ENCODE measurements around the gene PAOX. TPM values are rescaled to one million over a fixed set of nuclear protein-coding genes. Genes with fewer than 3 reads are reported as not detected.
A peak's percentile ranks its signal among the peaks of the same experiment; 100 is the strongest.

The PAOX gene
- total and polyA plus RNA-seq, 4 experiments from 2014 or later = 7.6 to 10.3 (median 9.3) TPM

- CTCF ChIA-PET (ENCODE audit: partially characterized antibody) = interaction anchor here (1.1 kb wide), 1 partner anchor 21 kb away, joined by 3 read pairs; no protein-coding TSS in a partner anchor
- Mint-ChIP-seq H3K9me3 (no peaks in the 10 kb centered on the region), H3K27me3 (peaks cover 9 to 11% of the 10 kb centered on the region in 2 donors), H3K4me1 (peaks cover 0 to 3% (median under 1%) of the 10 kb centered on the region in 4 donors), H3K36me3 (no peaks in the 10 kb centered on the region), H3K4me3 (no peak overlapping the region), H3K27ac (peak overlapping the region in 1 of 7 donors; percentile 63)
- Histone ChIP-seq H3K27me3 (ENCODE audit: insufficient read depth, low read length) (peaks cover 4% of the 10 kb centered on the region), H3K36me3 (ENCODE audit: insufficient read depth, low read length) (no peaks in the 10 kb centered on the region), H3K27ac (ENCODE audit: low read depth, low read length) (no peak overlapping the region), H3K9me3 (ENCODE audit: control insufficient read depth in 1 of 2, low read length in 2 of 2) (no peaks in the 10 kb centered on the region), H3K4me3 (ENCODE audit: low read length in 2 of 2) (no peak overlapping the region), H3K4me1 (ENCODE audit: insufficient read depth, low read length) (no peaks in the 10 kb centered on the region)
- DNase-seq = peak in 1 of 5 donors; percentile 23
- intact Hi-C loops (cut with micrococcal nuclease) = no loop called here
- POLR2A ChIA-PET (ENCODE audit: partially characterized antibody) = no interaction called here
Measured at GRCh38 chr10:133350283-133350949, 28.6 kb upstream of the PAOX start.

GRCh38 chr10:133350950-133351329 lies 28.1 kb upstream of the PAOX start:
- POLR2A ChIA-PET (ENCODE audit: partially characterized antibody) = no interaction called here
- H3K27me3 Mint-ChIP-seq = peaks cover 4 to 6% of the 10 kb centered on the region in 2 donors
- peaks cover 0 to 3% (median under 1%) of the 10 kb centered on the region in 4 donors for H3K4me1 Mint-ChIP-seq
- peak in 1 of 5 donors; percentile 5 for DNase-seq
- H3K4me3 Mint-ChIP-seq = no peak overlapping the region
- H3K27ac ChIP-seq (ENCODE audit: low read depth, low read length) = no peak overlapping the region
- H3K4me1 ChIP-seq (ENCODE audit: insufficient read depth, low read length) = no peaks in the 10 kb centered on the region
- H3K27me3 ChIP-seq (ENCODE audit: insufficient read depth, low read length) = peaks cover 4% of the 10 kb centered on the region
- H3K9me3 ChIP-seq (ENCODE audit: control insufficient read depth in 1 of 2, low read length in 2 of 2) = no peaks in the 10 kb centered on the region
- intact Hi-C loops (cut with micrococcal nuclease) = no loop called here
- H3K9me3 Mint-ChIP-seq = no peaks in the 10 kb centered on the region
- no peaks in the 10 kb centered on the region for H3K36me3 Mint-ChIP-seq
- CTCF ChIA-PET (ENCODE audit: partially characterized antibody) = interaction anchor here (1.1 kb wide), 1 partner anchor 21 kb away, joined by 3 read pairs; no protein-coding TSS in a partner anchor
- H3K4me3 ChIP-seq (ENCODE audit: low read length in 2 of 2) = no peak overlapping the region
- H3K36me3 ChIP-seq (ENCODE audit: insufficient read depth, low read length) = no peaks in the 10 kb centered on the region
- H3K27ac Mint-ChIP-seq = no peak overlapping the region

- Histone ChIP-seq H3K4me3 (ENCODE audit: low read length in 2 of 2) (no peak overlapping the region), H3K27ac (ENCODE audit: low read depth, low read length) (no peak overlapping the region), H3K9me3 (ENCODE audit: control insufficient read depth in 1 of 2, low read length in 2 of 2) (no peaks in the 10 kb centered on the region), H3K27me3 (ENCODE audit: insufficient read depth, low read length) (peaks cover 4% of the 10 kb centered on the region), H3K36me3 (ENCODE audit: insufficient read depth, low read length) (no peaks in the 10 kb centered on the region), H3K4me1 (ENCODE audit: insufficient read depth, low read length) (peaks cover 6% of the 10 kb centered on the region)
- peak in 1 of 5 donors; percentile 36 for DNase-seq
- intact Hi-C loops (cut with micrococcal nuclease) = no loop called here
- no peaks in the 10 kb centered on the region for H3K36me3 Mint-ChIP-seq
- H3K27me3 Mint-ChIP-seq = peaks cover 4 to 6% of the 10 kb centered on the region in 2 donors
- H3K4me3 Mint-ChIP-seq = no peak overlapping the region
- peaks cover 0 to 4% (median 2%) of the 10 kb centered on the region in 4 donors for H3K4me1 Mint-ChIP-seq
- ChIA-PET POLR2A (ENCODE audit: partially characterized antibody) (no interaction called here), CTCF (ENCODE audit: partially characterized antibody) (interaction anchor here (1.1 kb wide), 1 partner anchor 22 kb away, joined by 3 read pairs; no protein-coding TSS in a partner anchor)
- no peak overlapping the region for H3K27ac Mint-ChIP-seq
- no peaks in the 10 kb centered on the region for H3K9me3 Mint-ChIP-seq
Measured at GRCh38 chr10:133351408-133352318, 27.4 kb upstream of the PAOX start.

GRCh38 chr10:133353202-133353959 lies 25.7 kb upstream of the PAOX start:
- Histone ChIP-seq H3K4me1 (ENCODE audit: insufficient read depth, low read length) (peaks cover 8% of the 10 kb centered on the region), H3K4me3 (ENCODE audit: low read length in 2 of 2) (no peak overlapping the region), H3K27ac (ENCODE audit: low read depth, low read length) (no peak overlapping the region), H3K27me3 (ENCODE audit: insufficient read depth, low read length) (peaks cover 4% of the 10 kb centered on the region), H3K36me3 (ENCODE audit: insufficient read depth, low read length) (no peaks in the 10 kb centered on the region), H3K9me3 (ENCODE audit: control insufficient read depth in 1 of 2, low read length in 2 of 2) (no peaks in the 10 kb centered on the region)
- DNase-seq = peak in 1 of 5 donors; percentile 32
- peaks cover 0 to 4% (median 2%) of the 10 kb centered on the region in 4 donors for H3K4me1 Mint-ChIP-seq
- peaks cover 4 to 6% of the 10 kb centered on the region in 2 donors for H3K27me3 Mint-ChIP-seq
- no peak overlapping the region for H3K27ac Mint-ChIP-seq
- intact Hi-C loops (cut with micrococcal nuclease) = no loop called here
- no peak overlapping the region for H3K4me3 Mint-ChIP-seq
- CTCF ChIA-PET (ENCODE audit: partially characterized antibody) = interaction anchor here (0.6 to 1.5 kb wide), 3 partner anchors 10 to 96 kb away, joined by 3 to 4 read pairs (median 4); no protein-coding TSS in a partner anchor
- no peaks in the 10 kb centered on the region for H3K36me3 Mint-ChIP-seq
- POLR2A ChIA-PET (ENCODE audit: partially characterized antibody) = interaction anchor here (1.2 to 1.7 kb wide), 3 partner anchors 9 to 52 kb away, joined by 3 to 5 read pairs (median 4); no protein-coding TSS in a partner anchor
- no peaks in the 10 kb centered on the region for H3K9me3 Mint-ChIP-seq

- intact Hi-C loops (cut with micrococcal nuclease) = no loop called here
- CTCF ChIA-PET (ENCODE audit: partially characterized antibody) = interaction anchor here (0.6 to 1.5 kb wide), 3 partner anchors 9 to 96 kb away, joined by 3 to 4 read pairs (median 4); no protein-coding TSS in a partner anchor
- H3K27ac Mint-ChIP-seq = no peak overlapping the region
- H3K27me3 Mint-ChIP-seq = peaks cover 2 to 3% of the 10 kb centered on the region in 2 donors
- H3K9me3 Mint-ChIP-seq = no peaks in the 10 kb centered on the region
- DNase-seq = peak in 1 of 5 donors; percentile 11
- no peak overlapping the region for H3K27ac ChIP-seq (ENCODE audit: low read depth, low read length)
- H3K4me3 Mint-ChIP-seq = no peak overlapping the region
- H3K4me1 ChIP-seq (ENCODE audit: insufficient read depth, low read length) = peaks cover 8% of the 10 kb centered on the region
- H3K27me3 ChIP-seq (ENCODE audit: insufficient read depth, low read length) = peaks cover 2% of the 10 kb centered on the region
- H3K9me3 ChIP-seq (ENCODE audit: control insufficient read depth in 1 of 2, low read length in 2 of 2) = no peaks in the 10 kb centered on the region
- peaks cover 0 to 4% (median 2%) of the 10 kb centered on the region in 4 donors for H3K4me1 Mint-ChIP-seq
- POLR2A ChIA-PET (ENCODE audit: partially characterized antibody) = interaction anchor here (1.2 to 1.7 kb wide), 3 partner anchors 10 to 52 kb away, joined by 3 to 5 read pairs (median 4); no protein-coding TSS in a partner anchor
- no peaks in the 10 kb centered on the region for H3K36me3 Mint-ChIP-seq
- H3K36me3 ChIP-seq (ENCODE audit: insufficient read depth, low read length) = no peaks in the 10 kb centered on the region
- no peak overlapping the region for H3K4me3 ChIP-seq (ENCODE audit: low read length in 2 of 2)
Measured at GRCh38 chr10:133353988-133354605, 25.0 kb upstream of the PAOX start.

GRCh38 chr10:133354672-133355240 lies 24.3 kb upstream of the PAOX start:
- Mint-ChIP-seq H3K27ac (no peak overlapping the region), H3K27me3 (no peaks in the 10 kb centered on the region), H3K4me3 (no peak overlapping the region), H3K36me3 (no peaks in the 10 kb centered on the region), H3K4me1 (peaks cover 0 to 4% (median under 1%) of the 10 kb centered on the region in 4 donors), H3K9me3 (no peaks in the 10 kb centered on the region)
- Histone ChIP-seq H3K27ac (ENCODE audit: low read depth, low read length) (no peak overlapping the region), H3K36me3 (ENCODE audit: insufficient read depth, low read length) (no peaks in the 10 kb centered on the region), H3K27me3 (ENCODE audit: insufficient read depth, low read length) (no peaks in the 10 kb centered on the region), H3K4me1 (ENCODE audit: insufficient read depth, low read length) (peaks cover 8% of the 10 kb centered on the region), H3K9me3 (ENCODE audit: control insufficient read depth in 1 of 2, low read length in 2 of 2) (no peaks in the 10 kb centered on the region), H3K4me3 (ENCODE audit: low read length in 2 of 2) (no peak overlapping the region)
- DNase-seq = peak in 1 of 5 donors; percentile 22
- ChIA-PET POLR2A (ENCODE audit: partially characterized antibody) (interaction anchor here (1.0 to 5.3 kb wide), 2 partner anchors 25 to 35 kb away, joined by 3 to 38 read pairs; no protein-coding TSS in a partner anchor), CTCF (ENCODE audit: partially characterized antibody) (interaction anchor here (0.8 kb wide), 1 partner anchor 25 kb away, joined by 3 read pairs; no protein-coding TSS in a partner anchor)
- intact Hi-C loops (cut with micrococcal nuclease) = loop anchor here (5.0 kb wide), 1 partner anchor 38 kb away; the partner anchor contains the start of gene MTG1
